Stimulated activated CD4-positive, alpha-beta T cell treated with anti-CD3 and anti-CD28 coated beads, TNF-alpha, amount 100 ng/mL, for 48 hours (primary cell): Measurements from ENCODE around the gene TEX52.

Source experiments
- DNase-seq, 3 donors: peaks; one replicate each; pipeline ENCODE4 v3.0.0-alpha.2; 2020; ENCODE audit warnings: low read depth in 3 of 3

Gene TEX52

GRCh38 chr12:2832550-2833127 is 24.2 kb downstream of the TEX52 start:
- no peak for DNase-seq

DNA sequence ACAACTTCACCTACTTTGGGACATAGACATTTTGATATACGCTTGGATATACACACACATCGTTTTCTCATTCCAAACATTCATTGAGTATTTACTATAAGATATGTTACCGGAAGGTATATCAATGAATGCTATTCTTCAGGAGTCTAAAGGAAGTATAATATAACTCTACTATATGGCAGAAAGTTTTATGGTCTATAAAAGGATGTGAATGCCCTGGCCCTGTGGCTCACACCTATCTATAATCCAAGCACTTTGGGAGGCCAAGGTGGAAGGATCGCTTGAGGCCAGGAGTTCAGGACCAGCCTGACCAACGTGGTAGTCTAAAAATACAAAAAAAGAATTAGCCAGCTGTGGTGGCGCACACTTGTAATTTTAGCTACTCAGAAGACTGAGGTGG is 27.6 kb downstream of the TEX52 start:
- no peak for DNase-seq

GRCh38 chr12:2826721-2827515 is 29.9 kb downstream of the TEX52 start:
- DNase-seq = no peak

DNA sequence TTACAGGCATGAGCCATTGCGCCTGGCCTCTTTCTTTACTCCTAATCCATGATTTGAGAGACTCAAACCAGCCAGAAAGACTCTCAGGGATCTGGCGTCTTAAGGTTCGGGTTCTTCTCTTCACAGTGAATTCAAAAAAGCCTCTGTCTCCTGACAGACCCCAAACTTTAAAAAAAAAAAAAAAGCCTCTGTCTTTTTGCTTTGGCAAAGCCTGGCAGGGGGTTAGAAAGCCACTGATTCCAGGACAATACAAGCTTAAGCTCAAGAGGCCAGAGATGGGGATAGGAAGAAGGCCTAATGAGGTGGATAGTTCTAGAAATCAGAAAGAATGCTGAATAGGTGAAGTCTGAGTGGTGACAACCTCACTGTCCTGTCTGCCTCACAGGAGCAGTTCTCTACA is 30.8 kb downstream of the TEX52 start:
- DNase-seq = no peak

- no peak for DNase-seq
Observed at GRCh38 chr12:2825132-2825531, 31.7 kb downstream of the TEX52 start.

DNA sequence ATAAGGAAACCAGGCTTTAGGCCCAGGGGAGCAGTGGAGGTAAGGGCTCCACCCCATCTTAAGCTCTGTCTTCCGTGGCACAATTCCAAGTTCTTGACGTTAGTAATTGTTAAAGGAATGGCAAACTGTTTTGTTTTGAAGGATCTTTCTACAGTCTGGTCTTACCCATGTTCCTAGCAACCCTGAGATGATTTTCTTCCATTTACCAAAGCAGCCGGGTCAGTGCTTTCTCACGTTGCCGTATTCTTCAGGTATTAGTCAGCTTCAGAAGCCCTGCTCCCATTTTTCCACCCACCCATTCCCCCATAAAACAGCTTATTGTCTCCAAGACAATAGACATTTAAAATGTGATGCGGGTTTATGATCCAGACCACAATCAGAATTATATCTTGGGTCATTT is 32.3 kb downstream of the TEX52 start:
- no peak for DNase-seq

DNA sequence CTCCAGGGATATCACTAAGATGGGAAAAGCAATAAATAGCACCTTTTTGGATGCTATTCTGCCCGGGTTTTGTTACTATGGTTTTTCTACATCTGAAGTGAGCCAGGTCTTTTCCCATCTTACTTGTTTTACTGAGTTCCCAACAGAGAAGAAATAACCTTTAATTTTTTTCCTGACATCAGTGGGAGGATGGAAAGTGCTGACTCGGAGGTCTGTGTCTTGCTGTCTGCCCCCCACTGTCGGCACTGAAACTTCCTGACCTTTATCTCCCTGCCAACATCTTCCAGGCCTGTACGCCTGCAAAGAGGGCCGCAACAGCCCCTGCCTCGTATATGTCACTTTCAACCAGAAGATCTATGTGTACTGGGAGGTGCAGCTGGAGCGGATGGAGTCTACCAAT is 33.4 kb downstream of the TEX52 start:
- DNase-seq = no peak

GRCh38 chr12:2820432-2820831 is 36.4 kb downstream of the TEX52 start:
- DNase-seq = no peak

GRCh38 chr12:2819810-2820209 is 37.0 kb downstream of the TEX52 start:
- DNase-seq = no peak

DNA sequence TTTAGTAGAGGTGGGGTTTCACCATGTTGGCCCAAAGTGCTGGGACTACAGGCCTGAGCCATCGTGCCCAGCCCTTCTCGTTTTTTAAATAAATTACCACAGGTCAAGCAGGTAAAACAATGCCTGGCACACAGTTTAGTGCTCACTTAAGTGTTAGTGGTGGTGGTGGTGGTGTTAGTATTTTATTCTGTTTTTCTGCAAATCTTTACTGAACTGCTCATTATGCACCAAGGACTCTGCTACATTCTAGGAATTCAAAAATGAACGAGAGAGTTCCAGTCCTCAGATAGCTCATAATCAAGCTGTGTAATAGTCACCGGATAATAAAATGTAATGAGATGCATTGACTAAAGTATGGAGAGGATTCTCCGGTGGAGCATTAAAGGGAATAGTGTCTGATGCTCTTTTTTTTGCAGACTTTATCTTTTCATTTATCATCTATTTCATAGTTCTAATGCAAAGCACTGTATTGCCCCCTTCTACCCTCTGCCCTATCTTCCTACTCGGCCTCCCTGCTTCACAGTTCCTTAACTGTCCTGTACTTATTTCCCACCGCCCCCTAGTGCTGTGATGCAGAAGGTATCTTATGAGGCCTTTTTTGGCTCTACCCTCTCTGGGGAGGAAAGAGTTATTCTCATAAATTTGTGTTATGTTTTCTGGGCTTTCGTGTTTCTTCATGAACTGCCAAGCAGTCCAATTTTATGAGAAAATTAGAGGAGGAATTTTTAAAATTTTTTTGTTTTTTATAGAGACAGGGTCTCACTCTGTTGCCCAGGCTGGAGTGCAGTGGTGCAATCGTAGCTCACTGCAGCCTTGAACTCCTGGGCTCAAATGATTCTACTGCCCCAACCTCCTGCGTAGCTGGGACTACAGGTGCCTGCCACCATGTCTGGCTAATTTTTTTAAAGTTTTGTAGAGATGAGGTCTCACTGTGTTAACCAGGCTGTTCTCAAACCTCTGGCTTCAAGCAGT is 43.3 kb downstream of the TEX52 start:
- peak in 2 of 3 donors; percentile 40 to 59 for DNase-seq

DNA sequence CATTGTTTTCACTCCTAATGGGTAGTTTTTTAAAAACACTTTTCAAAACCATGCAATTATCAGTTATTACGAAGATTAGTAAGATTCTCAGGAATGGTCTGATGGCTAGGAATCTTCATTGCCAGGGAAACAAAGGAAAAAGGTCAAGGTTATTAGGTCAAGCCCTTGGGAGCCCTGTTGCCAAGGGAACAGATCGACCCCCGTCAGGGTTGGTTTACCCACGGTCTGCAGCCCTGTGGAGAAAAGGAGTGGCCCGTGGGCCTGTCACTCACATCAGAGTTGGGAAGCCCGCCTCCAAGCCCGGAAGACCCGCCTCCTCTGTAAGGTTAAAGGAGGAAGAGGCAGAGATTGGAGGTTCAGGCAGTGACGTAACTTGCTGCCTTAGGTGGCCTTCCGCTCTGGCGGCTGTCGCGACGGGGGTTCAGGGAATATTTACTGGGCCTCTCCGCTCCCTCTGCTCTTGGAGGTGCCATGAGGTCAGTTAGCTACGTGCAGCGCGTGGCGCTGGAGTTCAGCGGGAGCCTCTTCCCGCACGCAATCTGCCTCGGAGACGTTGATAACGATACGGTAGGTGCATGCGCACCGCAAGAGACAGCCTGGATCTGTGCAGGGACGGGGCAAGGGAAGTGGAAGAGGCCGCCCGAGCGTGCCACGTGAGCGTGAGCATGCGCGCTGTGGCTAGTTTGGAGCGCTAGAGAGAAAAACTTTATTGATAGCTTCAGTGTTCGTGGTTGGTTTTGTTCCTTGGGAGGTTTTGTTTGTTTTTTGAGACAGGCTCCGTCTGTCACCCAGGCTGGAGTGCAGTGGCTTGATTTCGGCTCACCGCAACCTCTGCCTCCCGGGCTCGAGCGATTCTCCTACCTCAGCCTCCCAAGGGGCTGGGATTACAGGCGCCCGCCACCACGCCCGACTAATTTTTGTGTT is 44.3 kb downstream of the TEX52 start, which contains the start of gene ITFG2:
TSS of gene ITFG2 (plus strand) at position 379 of the 924 bp plus-strand sequence. CDS start at position 472, 93 bp downstream.
- DNase-seq = peak; percentile 87 to 93 (median 92)

- no peak for DNase-seq
Observed at GRCh38 chr12:2811801-2812200, 45.0 kb downstream of the TEX52 start.

DNA sequence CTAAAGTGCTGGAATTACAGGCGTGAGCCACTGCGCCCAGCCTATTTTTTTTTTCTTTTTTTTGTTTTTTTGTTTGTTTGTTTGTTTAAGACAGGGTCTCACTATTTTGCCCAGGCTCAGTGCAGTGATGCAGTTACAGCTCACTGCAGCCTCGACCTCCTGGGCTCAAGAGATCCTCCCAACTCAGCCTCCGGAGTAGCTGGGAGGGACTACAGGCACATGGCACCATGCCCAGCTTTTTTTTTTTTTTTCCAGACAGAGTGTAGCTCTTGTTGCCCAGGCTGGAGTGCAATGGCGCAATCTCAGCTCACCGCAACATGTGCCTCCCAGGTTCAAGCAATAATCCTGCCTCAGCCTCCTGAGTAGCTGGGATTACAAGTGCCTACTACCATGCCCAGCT is 50.1 kb downstream of the TEX52 start:
- DNase-seq = no peak

DNA sequence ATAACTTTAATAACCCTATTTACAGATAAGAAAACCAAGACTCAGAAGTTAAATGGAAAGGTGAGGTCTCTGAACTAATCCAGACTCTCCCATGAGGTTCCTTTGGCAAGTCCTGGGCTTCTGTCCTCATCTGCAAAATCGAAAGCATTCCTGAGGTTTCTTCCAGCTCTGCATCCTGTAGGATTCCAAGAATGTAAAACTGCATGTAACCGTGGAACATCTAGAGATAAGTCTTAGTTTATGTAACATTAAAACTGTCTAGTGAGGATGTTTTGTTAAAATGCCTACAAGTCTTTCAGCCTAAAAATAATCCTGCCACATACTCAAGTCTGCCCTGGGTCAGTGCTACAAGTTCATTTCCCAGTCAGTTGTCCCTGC is 51.7 kb downstream of the TEX52 start:
- no peak for DNase-seq

- no peak for DNase-seq
Observed at GRCh38 chr12:2804393-2805142, 52.3 kb downstream of the TEX52 start.

DNA sequence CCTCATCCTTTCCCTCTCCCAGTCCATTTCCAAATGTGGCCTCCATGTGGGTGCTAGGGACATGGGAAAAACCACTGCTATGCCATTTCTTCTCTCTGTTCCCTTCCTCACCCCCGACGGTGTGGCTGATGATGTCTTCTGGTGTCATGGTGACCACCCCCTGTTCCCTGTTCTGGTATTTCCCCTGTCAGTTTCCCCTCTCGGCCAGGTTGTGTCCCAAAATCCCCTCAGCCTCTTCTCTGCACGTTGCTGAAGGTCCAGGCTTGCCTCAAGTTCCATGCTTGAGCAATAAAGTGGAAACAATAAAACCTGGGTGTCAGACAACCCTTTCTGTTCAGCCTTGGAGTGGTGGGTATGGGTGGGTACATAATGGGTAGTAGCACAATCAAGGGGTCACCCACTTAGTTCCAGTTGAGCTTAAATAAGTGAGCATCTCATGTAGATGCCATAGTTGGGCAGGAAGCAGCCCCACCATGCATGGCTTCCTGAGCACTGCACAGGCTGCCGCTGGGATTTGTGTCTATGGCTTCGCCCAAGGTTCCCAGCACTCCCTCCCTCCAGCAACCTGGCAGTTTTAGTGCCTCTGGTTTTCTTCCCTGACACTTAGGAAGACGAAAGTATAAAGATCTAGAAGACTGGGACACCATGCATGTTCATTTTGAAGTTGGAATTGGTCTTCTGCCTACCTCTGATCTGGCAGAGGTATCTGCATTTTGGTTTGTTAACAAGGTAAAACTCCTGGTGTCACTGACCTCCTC is 53.0 kb downstream of the TEX52 start:
- DNase-seq = no peak

- no peak for DNase-seq
Observed at GRCh38 chr12:2801044-2801783, 55.6 kb downstream of the TEX52 start.

DNA sequence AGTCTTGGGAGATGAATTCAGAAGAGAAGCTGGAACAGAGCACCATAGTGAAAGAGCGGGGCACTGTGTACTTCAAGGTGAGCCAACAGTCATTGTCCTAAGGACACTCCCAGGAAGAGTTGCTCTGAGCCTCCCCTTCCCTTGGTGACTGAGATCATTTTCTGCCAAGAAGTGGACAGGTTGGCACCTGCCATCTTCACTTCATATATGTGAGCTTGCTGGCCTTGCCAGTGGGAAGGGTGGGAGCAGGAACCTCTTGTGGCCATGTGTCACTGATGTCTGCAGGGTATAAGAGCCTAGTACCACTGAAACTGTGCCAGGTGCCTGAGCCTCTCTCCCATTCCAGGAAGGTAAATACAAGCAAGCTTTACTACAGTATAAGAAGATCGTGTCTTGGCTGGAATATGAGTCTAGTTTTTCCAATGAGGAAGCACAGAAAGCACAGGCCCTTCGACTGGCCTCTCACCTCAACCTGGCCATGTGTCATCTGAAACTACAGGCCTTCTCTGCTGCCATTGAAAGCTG is 56.7 kb downstream of the TEX52 start:
- DNase-seq = no peak
